Hindlimb muscle (tissue), 1 donor: Measurements from ENCODE around the gene B3GAT2. TPM values are rescaled to one million over a fixed set of nuclear protein-coding genes. Genes with fewer than 3 reads are reported as not detected.

ENCODE experiments used
- DNase-seq: peaks from one replicate; pipeline ENCODE4 v3.0.0-alpha.2; 2013
- polyA plus RNA-seq: library from polyadenylated mRNA; unstranded; fragments of 120-200 nt; gene quantifications from one replicate; pipeline ENCODE4 v1.2.1, GENCODE V29; 2013; ENCODE audit not compliant: insufficient read length

Gene B3GAT2
- polyA plus RNA-seq, 1 donor: 1.2 TPM

- DNase-seq: no peak
Observed at GRCh38 chr6:70841112-70841511, 115.7 kb downstream of the B3GAT2 start.

GRCh38 chr6:70839286-70840266 lies 117.3 kb downstream of the B3GAT2 start:
- no peak for DNase-seq

- no peak for DNase-seq
Observed at GRCh38 chr6:70838907-70839285, 118.0 kb downstream of the B3GAT2 start.

- DNase-seq: no peak
Observed at GRCh38 chr6:70834520-70834919, 122.3 kb downstream of the B3GAT2 start.

GRCh38 chr6:70831427-70831826 lies 125.4 kb downstream of the B3GAT2 start:
- no peak for DNase-seq

- DNase-seq: no peak
Observed at GRCh38 chr6:70823651-70824050, 133.2 kb downstream of the B3GAT2 start.

- DNase-seq: no peak
Observed at GRCh38 chr6:70821751-70822150, 135.1 kb downstream of the B3GAT2 start.

GRCh38 chr6:70820778-70821177 lies 136.1 kb downstream of the B3GAT2 start:
- no peak for DNase-seq

- DNase-seq: no peak
Observed at GRCh38 chr6:70819646-70820045, 137.2 kb downstream of the B3GAT2 start.

GRCh38 chr6:70813885-70814284 lies 143.0 kb downstream of the B3GAT2 start:
- DNase-seq: no peak

- no peak for DNase-seq
Observed at GRCh38 chr6:70811788-70812187, 145.1 kb downstream of the B3GAT2 start.
